NCI-H2107 treated with DMSO at 0.1 percent for 48 hours (cell line): ENCODE data around the gene ANKRD39.

ENCODE experiments used
- DNase-seq: peaks from one replicate; lab custom pipeline; 2025; ENCODE audit not compliant: unreplicated experiment; lab: John Stamatoyannopoulos, UW

The ANKRD39 gene

DNA sequence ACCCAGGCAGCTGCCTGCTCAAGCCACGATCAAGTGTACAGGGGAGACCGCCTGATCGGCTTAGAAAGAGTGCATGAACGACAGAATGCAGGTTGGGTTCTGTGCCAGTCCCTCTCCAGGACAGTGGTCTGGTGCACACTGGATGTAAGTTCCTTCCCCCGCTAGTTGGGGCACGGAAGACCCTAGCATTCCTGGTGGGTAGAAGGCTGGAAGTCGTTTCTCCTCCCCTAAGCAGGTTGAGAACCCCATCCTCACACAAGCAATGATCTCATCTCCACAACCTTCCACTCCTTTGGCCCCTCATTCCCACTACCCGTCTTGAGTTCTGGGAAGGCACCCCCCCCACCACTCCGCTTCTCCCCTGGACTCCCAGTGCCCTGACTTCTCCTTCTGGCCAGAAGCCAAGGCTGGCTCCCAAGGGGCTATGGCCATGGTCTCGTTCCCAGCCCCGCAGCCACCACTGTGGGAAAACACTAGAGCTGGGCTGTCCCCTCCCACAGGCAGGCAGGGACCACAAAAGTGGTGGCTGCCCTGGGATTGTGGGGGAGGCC is 1.4 kb upstream of the ANKRD39 start:
- no peak for DNase-seq

DNA sequence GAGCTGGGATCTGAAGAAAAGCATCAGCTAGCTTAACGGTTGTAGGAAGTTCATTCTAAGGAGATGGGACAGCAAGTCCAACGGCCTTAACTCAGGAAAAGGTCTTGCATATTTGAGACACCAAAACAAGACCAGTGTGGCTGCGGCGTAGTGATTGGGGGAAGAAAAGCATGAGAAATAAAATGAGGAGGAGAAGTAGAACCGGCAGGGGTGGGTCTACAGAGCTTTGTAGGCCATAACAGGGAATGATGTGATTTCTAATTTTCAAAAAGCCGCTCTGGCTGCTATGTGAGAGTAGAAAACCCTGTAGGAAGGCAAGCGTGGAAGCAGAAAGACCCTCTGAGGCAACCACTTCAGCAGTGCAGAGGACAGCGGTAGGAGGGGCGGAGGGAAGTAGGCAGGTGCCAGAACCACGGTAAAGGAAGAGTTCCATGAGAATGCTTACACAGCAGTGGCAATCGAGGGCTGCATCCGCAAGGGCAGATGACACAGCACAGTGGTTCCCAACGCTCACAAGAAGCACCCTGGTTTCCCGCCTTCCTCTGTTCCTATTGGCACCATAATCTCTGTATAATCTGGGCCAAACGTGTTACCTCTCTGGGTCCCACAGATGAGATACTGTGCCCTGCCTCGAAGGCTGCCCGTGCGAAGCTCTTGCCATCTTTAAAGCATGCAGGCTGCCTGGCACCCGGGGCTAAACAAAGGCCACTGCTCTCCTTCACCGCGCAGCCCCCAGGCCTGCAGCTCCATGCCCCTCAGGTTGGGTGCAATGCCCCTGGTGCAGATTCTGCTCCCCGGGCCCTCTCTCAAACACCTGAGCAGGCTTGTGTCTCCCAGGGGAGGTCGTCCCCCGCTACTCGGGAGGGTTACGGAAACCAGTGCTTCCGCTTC is 795 bp downstream of the ANKRD39 start:
- no peak for DNase-seq

DNA sequence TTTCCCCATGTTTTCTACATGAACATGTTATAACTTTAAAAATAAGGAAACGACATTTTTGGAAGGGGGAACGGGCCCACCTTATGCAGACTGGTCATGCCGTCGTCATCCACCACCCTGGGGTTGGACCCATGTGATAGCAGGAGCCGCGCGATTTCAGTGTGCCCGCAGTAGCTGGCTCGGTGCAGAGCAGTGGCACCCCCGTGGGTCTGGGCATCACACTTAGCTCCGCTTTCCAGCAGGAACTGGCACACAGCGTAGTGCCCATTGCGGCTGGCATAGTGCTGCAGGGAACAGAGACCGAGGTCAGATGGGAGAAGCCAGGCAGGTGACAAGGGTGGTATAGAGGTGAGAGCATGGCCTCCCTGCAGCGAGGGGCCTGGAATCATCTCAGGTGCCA is 4.5 kb downstream of the ANKRD39 start:
- no peak for DNase-seq

DNA sequence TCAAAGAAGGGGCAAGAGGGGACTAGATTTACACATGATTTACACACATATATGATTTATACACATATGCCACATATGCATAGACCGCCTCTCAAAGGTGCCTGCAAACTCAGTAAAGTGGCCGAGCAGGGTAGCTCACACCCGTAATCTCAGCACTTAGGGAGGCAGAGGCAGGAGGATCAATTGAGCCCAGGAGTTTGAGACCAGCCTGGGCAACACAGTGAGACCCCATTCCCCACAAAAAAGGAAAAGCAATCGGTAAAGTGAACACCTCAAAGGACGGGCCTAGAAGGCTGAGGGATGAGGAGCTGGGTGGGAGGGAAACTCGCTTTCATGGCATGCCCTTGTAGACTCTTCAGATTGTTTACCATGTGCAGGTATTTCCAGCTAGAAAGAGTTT is 5.1 kb downstream of the ANKRD39 start:
- DNase-seq, result no peak

DNA sequence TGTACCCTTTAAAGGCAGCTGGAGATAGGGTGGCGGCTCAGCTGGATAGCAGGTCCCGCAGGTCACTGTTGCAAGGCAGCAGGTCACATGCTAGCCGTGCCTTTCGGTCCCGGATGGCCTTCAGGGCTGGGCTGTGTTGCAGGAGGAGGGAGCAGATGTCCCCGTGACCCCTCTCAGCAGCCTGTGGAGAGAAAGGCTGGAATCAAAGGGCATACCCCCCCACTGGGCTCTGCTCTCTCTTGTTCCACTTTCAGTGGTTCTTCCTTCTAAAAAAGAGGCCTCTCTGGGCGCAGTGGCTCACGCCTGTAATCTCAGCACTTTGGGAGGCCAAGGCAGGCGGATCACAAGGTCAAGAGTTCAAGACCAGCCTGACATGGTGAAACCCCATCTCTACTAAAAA is 9.6 kb downstream of the ANKRD39 start:
- no peak for DNase-seq

DNA sequence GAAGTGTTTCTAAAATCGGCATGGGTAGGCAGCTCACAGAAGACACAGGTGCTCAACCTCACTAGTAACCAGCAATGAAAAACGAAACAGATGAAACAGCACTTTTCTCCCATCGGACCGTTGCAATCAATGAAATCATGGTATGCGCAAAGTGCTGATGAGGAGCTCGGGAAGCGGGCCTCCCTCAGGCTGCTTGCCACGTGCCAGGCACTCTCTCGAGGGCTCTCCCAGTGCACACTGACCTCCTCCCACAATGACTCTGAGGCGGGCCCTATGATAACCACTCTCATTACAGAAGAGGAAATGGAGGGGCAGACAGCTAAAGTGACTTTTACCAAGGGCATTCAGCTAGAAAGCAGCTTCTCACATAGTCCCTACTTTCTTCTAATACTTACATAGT is 10.2 kb downstream of the ANKRD39 start:
- no peak for DNase-seq

DNA sequence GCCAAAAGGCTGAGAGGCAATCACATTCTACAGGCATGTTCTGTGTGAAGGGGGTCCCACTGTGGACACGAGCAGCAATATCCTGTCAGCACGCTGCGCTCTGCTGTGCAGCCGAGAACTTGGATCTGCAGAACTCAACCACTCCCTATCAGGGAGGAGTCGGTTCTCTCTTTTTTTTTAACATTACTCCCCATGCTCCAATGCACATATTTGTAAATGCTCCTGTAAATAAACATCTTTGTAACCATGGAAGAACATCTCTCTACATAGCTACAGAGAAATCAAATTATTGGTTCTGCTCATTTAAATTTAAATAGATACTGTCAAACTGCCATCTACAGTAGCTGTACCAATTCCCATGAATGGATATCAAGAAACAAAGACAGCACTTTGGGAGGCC is 11.0 kb downstream of the ANKRD39 start:
- DNase-seq, result no peak

DNA sequence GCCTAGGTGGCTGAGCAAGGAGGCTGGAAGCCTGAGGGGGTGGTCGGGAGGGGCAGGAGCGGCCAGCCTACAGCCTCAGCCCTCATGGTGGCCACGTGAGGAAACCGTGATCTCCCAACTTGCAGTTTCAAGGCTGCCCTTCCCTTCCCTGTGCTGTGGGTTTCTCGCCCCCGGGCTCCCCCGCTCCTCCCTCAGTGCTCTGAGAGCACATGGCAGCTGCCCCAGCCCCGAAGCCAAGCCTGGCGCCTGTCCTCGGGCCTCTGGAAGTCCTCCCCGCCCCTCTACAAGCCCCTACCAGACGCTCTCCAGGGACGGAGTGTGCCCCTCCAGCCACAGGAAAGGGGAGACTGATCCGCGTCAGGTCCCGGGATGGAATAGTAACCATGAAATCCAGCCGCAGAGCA is 13.4 kb downstream of the ANKRD39 start:
- DNase-seq, result no peak

DNA sequence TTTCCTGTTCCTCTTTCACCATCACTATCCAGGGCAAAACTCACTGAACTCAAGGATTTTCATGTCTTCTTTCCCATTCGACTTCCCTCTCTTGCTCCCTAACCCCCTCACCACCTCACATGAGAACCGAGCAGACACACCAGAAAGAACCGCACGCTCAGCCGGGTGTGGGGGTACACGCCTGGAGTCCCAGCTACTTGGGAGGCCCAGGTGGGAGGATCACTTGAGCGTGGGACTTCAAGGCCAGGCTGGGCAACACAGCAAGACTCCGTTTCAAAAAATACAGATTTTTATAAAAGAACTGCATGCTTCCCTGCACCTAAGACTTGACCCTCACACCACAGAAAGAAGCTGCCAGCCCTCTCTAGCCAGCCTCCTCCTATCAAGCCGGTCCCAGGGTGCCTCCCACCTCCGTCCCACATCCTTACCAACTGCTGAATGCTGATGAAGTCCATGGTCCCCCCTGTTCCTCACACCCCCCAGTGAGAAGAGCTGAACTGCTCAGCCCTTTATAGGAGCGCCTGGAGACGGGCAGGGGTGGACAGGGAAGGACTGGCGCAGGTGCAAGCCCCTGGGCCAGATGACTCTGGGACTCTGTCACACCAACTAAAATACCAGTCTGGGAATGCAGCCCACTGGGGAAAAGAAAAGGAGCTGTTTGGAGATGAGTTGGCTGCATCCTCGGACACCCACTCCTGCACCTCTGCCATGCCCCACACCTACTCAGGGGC is 14.1 kb downstream of the ANKRD39 start, which contains the start of gene ANKRD23:
TSS of gene ANKRD23 (minus strand) at position 484 of the 731 bp plus-strand sequence. CDS start at position 455, 29 bp downstream.
- DNase-seq, result no peak

DNA sequence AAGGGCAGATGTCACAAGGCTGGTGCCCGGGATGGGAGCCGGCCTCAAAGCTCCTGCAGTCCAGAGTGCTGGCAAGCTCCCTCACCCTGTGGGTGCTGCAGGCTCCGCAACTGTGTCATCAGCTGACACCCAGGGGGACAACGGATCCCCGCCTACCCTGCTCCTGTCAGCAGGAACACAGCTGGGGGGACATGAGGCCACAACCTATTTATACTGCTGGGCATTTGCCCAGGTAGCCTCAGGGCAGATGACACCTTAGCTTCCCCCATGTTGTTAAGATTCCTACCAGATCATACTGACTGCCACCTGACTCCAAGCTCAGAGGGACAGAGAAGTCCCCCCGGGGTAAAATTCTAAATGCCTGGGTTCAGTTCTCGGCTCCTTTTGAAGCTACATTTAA is 15.2 kb downstream of the ANKRD39 start:
- DNase-seq, result no peak

DNA sequence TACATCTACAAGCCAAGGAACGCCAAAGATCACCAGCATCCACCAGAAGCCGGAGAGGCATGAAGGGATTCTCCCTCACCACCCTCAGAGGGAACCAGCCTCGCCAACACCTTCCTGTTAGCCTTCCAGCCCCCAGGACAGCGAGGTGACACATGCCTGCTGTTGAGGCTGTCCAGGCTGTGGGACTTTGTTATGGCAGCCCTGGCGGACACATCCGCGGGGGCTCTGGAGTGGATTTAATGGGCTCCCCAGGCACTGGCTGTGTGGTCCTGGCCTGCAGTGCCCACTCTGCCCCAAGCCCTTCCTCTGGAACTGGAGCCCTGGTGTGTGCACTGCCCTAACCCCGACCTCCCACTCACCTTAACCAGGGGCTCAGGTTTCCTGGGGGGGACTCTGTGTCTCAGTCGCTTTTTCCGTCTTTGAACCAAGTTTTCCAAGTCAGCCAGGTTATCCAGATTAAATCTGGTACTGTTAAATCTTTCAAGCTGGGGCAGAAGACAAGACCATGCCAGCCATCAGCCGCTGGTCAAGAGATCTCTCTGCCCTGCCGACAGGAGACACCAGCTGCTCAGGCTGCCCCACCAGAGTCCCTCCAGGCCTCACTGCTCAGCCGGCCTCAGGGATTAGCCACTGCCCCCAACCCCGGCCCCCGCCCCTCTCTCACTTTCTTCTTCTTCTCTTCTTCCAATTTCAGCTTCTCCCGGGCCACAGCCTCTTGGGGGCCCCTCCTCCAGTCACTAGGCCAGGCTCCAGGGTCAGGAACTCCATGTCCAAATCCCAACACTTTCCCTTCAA is 15.9 kb downstream of the ANKRD39 start:
- DNase-seq, result no peak

DNA sequence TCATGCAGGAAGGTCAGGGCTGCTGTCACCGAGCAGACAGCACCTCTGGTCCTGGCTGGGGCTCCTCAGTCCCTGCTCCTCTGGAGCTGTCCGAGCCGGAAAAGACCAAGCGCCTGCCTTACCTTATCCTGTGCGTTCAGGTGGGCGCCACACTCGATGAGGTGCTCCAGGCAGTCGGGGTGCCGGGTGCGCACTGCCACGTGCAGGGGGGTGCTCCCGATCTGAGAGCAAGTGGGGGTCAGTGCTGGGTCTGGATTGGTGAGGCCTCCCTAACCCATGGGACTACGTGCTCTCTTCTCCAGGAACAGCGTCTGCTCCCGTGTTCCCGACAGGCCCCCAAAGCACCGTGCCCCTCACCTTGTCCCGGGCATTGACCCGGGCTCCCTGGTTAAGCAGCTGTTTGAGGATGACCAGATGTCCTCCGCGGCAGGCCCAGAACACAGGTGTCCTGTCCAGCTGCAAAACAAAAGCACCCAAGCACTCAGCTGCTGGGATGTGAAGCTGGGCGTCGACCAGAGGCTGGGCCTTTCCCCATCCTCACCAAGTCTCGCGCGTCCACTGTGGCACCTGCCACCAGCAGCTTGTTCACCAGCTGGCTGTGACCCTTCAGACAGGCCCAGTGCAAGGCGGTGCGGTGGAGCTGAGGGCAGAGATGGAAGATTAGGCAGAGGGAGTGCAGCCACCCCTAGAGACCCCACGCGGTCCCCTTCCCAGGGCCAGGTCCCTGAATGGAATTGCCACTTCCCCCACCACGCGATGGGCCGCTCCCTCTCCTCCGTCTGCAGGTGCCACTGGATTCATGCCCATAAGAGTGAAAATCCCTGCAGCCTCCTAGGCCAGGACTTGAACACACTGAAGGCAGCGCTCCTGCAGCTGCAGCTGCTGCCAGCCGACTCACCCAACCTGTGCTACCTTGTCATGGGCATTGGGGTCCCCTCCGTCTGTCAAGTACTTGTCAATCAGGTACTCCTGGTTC is 17.7 kb downstream of the ANKRD39 start:
- DNase-seq, result no peak

DNA sequence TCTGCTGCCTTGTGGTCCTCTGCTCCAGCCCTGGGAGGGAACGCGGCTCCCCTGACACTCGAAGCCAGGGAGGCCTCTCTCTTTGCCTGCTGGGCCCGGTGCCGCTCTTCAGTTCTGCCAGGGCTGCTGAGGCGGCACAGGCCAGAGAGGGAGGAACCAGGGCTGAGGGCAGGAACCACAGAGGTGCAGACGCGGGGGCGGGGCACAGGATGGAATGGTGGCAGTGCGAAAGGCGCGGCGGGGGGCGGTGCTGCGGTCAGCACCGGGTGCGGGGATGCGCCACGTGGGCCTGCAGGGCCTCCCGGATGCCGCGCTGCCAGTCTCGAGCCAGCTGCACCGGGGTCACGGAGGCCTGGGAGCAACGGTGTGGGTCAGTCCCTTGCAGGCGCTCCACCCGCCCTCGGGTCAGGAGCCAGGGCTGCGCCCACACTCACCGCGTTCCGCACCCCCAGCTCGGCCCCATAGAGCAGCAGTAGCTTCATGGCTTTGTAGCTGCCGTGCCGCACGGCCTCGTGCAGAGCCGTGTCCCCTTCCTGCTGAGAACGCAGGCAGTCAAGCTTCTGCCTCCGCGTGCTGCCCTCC is 18.4 kb downstream of the ANKRD39 start:
- DNase-seq, result no peak

DNA sequence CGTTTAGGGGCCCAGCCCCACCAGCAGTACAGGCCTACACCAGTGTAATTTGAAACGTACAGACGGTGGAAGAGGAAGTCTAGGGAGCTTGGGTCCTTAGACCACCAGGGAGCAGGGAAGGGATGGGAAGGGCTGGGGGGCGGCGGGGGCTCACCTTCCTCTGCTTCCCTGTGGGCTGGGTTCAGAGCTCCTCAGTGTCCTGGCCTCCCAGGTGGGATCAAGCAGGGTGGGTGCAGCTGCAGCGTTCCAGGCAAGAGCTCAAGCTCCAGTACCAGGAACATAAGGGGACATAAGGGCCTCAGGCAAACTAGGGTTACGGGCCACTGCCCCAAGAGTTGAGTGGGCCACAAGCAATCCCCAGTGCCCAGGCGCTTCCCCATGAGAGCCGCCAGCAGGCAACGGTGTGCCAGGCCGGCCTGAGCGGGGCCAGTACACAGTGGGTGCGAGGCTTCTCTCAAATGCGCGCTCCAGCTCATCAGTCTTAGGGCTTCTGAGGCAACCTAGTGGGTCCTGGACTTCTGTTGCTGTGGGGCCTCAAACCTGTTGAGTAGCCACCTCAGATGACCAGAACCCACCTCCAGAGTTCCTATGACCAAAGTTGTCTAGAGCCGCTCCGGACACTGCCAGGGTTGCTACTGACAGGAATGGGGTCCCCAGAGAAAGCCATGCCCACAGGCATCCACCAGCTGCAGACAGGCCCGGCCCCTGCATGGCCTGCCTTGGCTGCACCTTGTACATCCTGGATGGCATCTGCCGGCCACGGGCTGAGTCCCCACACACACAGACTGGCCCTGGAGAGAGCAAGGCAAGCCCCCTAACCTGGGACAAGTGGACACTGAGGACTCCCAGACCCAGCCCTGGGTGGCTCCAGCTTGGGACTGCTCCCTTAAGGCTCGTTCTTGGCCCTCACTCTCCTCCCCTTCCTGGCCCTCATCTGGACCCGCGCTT is 19.2 kb downstream of the ANKRD39 start:
- DNase-seq, result no peak

DNA sequence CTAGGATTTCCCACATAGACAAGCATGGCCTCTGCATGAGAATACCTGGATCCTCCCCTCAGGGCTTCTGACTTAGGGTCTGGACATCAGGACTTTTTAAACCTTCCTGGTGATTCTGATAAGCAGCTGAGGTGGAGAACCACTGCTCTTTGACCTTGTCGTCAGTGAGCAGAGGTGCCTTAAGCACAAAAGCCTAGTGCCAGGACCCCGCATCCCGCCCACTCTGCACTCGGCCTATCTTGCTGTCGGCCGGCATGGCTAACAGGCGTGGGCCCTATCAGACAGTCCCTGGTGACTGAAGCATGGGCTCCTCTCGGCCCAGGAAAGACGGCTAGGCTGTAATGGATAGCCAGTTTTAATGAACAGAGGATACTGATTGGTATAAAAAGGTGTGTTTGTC is 20.2 kb downstream of the ANKRD39 start:
- DNase-seq, result no peak

DNA sequence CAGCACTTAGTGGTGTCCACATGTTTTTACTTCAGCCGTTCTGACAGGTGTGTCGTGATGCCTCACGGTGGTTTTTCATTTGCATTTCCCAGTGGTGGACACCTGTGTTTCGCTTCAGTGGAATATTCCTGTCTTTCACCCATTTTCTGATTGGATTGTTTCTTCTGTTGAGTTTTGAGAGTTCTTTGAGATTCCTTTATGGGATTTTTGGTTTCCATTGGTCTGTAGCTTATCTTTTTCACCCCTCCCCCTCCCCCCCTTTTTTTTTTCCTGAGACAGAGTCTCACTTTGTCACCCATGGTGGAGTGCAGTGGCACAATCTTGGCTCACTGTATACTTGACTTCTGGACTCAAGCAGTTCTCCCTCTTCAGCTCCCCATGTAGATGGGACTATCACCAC is 22.0 kb downstream of the ANKRD39 start:
- no peak for DNase-seq

DNA sequence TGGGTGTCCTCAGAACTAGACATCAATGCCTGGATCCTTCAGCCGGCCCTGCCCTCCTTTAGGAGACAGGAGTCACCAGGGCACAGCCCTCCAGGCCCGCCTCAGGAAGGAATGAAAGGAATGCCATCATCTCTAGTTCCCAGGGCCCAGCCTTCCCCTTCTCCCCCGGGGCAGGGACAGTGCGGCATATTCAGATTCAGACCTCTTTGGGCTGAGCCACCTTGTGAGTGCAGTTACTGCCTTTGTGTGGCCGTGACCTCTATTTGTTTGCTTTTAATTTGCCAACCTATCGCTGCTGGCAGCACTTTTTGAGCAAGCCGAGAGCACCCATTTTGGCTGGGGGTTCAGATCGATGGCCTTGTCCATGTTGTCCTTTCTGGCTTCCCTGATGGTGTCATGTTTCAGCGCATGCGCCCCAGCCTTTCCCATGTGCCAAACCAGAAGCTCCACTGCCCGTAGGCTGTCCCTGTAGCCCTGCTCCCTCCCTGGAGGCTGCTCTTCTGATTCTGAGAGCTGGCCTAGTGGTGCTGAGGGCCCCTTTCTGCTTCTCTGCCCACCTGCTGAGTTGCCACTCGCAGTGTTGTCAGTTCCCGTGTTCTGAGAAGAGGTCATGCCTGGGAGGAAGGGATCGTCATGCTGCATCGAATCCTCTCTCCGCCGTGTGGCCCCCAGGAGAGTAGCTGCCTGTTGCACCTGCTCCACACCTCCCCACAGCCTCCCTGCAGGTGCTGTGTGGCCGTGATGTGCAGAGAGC is 24.9 kb downstream of the ANKRD39 start:
- DNase-seq, result peak; percentile 96

DNA sequence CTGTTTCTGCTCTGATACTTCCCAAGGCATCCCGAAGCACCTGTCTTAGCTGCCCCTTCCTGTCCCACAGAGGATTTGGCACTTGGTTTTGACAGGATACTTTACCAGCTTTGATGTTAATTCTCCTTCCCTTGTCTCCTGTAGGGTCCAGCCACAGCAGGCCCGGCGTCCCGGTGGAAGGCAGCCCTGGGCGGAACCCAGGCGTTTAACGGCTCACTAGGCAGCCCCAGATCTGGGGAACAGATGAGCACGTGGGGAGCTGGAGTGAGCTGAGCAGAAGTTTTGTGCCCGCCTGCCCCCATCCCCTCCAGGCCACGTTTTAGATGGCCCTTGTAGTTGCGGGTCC is 25.4 kb downstream of the ANKRD39 start:
- no peak for DNase-seq
